Sigmoid colon (tissue), 4 donors: ENCODE measurements around the gene OR2V2.

Source experiments
- EP300 ChIP-seq, 4 donors: sonication (generic); formaldehyde crosslinking; IDR thresholded peaks; one replicate each; pipeline ENCODE4 v1.6.1; 2017; ENCODE audit warnings: antibody characterized with exemption in 4 of 4
- POLR2A ChIP-seq, 2 donors: fragments of 450-650 bp; IDR thresholded peaks; one replicate each; pipeline ENCODE4 v1.6.1; 2016; ENCODE audit warnings: antibody characterized with exemption in 2 of 2, mild to moderate bottlenecking in 2 of 2, moderate library complexity in 2 of 2
- POLR2AphosphoS5 ChIP-seq, 4 donors: sonication (generic); formaldehyde crosslinking; IDR thresholded peaks; one replicate each; pipeline ENCODE4 v1.6.1; 2017; ENCODE audit warnings: antibody characterized with exemption in 4 of 4
- TF ChIP-seq, protein P1 (sequence below), 4 experiments: fragments of 450-650 bp in 3 of 4; fragments of 200-600 bp in 1 of 4; IDR thresholded peaks; one replicate each; pipeline ENCODE4 v1.5.1; 2016 to 2019; ENCODE audit warnings: antibody characterized with exemption in 4 of 4, mild to moderate bottlenecking in 3 of 4, moderate library complexity in 2 of 4

DNA sequence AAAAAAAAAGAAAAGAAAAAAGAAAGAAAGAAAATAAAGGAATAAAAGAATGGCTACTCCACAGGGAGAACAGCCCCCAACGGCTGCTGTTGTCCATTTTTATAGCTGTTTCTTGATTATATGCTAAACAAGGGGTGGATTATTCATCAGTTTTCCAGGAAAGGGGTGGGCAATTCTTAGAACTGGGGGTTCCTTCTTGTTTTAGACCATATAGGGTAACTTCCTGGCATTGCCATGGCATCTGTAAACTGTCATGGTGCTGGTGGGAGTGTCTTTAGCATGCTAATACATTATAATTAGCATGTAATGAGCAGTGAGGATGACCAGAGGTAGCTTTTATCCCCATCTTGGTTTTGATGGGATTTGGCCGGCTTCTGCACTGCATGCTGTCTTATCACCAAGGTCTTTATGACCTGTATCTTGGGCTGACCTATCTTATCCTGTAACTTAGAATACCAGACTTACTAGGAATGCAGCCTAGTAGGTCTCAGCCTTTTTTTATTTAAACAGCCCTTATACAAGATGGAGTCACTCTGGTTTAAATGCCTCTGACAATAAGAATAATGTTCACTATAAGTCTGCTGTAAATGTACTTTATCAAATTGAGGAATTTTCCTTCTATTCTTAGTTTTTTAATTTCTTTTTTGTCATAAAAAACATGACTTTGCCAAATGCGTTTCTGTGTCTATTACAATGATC, 29.0 kb downstream of the OR2V2 start:
- TF ChIP-seq POLR2AphosphoS5 (IDR thresholded peaks at IDR 0.05) = no peak
- TF ChIP-seq, protein P1, sequence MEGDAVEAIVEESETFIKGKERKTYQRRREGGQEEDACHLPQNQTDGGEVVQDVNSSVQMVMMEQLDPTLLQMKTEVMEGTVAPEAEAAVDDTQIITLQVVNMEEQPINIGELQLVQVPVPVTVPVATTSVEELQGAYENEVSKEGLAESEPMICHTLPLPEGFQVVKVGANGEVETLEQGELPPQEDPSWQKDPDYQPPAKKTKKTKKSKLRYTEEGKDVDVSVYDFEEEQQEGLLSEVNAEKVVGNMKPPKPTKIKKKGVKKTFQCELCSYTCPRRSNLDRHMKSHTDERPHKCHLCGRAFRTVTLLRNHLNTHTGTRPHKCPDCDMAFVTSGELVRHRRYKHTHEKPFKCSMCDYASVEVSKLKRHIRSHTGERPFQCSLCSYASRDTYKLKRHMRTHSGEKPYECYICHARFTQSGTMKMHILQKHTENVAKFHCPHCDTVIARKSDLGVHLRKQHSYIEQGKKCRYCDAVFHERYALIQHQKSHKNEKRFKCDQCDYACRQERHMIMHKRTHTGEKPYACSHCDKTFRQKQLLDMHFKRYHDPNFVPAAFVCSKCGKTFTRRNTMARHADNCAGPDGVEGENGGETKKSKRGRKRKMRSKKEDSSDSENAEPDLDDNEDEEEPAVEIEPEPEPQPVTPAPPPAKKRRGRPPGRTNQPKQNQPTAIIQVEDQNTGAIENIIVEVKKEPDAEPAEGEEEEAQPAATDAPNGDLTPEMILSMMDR (IDR thresholded peaks at IDR 0.05) = no peak
- TF ChIP-seq EP300 (IDR thresholded peaks at IDR 0.05) = no peak
- TF ChIP-seq POLR2A (IDR thresholded peaks at IDR 0.05) = no peak
